HG03108 (cell line): ENCODE results near the gene MAST3.
"Not testable (repeated sequence)": the region's sequence is repeated elsewhere in the genome, so short reads cannot be mapped to it uniquely, and the experiment has no call there.

Experiments
- ATAC-seq: cut with Tn5 transposase; IDR thresholded peaks from one replicate; pipeline ENCODE4 v1.9.1; 2021; ENCODE audit warnings: moderate library complexity; ENCODE audit not compliant: unreplicated experiment

The MAST3 gene

DNA sequence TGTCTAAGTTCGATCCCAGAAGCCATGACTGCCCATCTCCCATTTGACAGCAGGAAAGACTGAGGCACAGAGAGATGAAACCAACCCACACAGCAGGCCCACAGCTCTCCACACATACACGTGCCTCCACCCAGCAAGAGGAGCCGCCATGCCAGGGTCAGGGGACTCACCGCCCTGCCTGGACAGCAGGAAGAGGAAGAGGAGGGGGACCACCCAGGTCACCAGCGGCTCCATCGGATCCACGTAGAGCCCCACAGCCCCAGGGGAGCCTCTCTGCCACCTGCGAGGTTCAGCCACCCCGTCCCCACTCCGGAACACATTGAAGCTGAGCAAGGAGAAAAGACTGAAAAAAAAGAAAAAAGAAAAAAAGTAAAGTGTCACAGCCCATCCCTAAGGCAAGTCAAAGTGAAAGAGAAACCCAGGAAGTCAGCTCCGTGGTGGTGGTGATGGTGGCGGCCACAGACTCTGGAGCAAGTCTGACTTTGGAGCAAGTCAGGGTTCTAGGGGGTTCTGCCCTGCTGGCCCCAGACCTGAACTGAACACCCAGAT, 10.9 kb upstream of the MAST3 start, which contains the start of gene IL12RB1:
Gene IL12RB1 (minus strand): TSS at position 345 of the 549 bp plus-strand sequence. CDS start 111 bp downstream, at position 234.
- no peak for ATAC-seq

DNA sequence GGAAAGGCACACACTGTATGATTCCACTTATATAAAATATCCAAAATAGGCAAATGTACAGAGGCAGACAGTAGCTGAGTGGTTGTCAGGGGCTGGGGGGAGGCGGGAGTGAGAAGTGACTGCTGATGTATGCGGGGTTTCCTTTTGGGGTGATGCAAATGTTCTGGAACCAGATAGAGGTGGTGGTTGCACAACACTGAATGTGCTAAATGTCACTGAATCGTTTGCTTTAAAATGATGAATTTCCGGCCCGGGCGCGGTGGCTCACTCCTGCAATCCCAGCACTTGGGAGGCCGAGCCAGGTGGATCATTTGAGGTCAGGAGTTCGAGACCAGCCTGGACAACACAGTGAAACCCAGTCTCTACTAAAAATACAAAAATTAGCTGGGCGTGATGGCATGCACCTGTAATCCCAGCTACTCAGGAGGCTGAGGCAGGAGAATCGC, 8.5 kb upstream of the MAST3 start:
- peak; percentile 33 for ATAC-seq

DNA sequence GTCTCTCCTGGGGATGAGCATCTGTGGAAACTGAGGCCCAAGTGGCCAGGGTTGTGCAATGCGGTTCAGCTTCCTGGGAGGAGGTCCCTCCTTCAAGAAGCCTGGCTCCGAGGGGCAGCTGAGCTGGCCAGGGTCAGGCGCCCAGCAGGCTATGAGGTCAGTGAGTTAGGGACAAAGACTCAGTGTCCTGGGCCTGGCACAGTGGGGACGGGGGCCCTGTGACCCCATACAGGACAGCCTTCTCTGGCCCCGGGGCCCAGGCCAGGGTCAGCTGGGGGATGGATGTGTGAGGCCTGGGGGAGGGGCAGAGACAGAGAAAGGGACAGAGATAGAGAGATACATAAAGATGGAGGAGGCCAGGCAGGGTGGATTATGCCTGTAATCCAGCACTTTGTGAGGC, 7.9 kb upstream of the MAST3 start:
- ATAC-seq: no peak

DNA sequence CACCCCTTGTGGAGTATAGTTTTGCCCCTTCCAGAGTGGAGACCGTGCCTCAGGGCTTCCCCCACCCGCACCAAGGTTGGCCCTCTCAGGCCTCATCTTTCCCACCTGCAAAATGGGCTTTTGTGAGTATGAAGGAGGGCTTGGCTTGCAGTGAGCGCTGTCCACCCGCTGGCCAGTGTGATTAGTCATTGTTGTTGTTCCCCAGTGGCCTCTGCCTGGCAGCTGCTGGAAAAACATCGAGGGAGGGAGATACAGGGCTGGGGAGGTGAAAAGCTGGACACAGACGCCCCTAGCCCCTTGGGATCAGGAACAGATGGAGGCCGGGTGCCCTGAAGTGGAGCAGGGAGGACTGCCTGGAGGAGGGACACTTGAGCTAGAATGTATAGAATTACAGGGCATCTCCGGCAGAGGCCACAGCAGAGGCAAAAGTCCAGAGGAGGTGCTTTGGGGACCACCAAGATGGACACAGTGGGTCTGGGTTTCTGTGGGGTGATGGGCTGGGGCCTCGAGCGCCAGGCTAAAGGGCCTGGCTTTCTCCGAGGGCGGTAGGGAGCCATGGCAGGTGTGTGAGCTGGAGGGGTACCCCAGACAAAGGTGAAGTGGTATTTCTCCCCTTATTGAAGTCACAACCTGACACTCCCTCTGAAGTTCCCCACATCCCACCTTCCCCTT, 6.9 kb upstream of the MAST3 start:
- no peak for ATAC-seq

DNA sequence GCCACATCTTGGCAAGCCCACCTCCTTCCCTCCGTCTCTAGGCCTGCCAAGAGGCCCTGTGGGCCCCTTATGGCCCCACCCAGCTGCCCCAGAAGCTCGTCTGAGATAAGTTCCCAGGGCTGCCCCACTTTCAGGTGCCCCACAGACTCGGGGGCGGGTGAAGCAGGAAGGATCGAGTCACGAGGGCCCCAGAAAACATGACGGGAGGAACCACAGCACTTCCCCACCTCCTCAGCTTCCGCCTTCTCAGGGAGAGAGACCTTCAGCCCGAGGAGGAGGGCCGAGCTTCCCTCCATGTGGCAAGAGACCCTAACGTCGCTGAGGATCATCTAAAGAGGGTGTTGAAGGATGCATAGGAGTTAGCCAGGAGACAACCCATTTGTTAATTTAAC, 6.4 kb upstream of the MAST3 start:
- ATAC-seq: peak; percentile 36

DNA sequence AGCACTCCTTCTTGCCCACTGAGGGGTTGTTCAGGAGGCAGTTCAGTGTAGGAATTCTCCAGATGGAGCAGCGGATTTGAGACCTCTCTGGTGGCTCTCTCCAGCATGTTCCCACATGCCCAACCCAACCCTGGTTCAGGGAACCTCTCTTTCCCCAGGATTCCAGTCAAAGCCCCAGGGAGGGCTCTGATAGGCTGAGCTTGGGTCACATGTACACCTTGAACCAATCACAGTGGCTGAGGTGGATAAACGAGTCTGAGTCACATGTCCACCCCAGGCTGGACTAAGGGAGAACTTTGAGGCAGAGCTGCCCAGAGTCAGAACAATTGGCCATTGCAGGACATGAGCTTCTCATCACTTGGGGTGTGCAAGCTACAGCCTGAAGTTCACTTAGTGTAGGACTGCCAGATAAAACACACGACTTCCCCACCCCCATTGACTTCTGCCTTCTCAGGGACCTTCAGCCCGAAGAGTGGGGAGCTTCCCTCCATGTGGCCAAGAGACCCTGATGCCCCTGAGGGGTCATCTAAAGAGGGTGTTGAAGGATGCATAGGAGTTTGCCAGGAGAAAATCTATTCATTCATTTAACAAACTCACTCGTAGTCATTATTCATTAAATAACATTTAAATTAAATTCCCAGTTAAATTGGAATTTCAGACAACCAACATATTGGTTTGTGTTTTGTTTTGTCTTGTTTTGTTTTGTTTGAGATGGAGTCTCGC, 4.0 kb upstream of the MAST3 start:
- ATAC-seq: no peak

DNA sequence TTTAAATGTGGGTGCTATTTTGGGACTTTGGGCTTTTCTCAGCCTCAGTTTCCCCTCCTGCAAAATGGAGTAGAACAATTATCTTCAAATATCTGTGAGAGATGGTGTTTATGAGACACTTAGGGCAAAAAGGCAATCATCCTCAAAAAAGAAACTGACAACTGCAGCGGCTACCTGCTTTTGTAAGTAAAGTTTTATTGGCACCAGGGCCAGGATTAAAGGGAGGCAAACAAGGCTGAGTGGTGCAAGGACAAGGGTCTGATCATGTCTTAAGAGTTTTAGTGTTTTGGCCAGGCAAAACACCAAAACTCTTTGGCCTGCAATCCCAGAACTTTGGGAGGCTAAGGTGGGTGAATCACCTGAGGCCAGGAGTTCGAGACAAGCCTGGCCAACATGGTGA, 1.3 kb upstream of the MAST3 start:
- no peak for ATAC-seq

DNA sequence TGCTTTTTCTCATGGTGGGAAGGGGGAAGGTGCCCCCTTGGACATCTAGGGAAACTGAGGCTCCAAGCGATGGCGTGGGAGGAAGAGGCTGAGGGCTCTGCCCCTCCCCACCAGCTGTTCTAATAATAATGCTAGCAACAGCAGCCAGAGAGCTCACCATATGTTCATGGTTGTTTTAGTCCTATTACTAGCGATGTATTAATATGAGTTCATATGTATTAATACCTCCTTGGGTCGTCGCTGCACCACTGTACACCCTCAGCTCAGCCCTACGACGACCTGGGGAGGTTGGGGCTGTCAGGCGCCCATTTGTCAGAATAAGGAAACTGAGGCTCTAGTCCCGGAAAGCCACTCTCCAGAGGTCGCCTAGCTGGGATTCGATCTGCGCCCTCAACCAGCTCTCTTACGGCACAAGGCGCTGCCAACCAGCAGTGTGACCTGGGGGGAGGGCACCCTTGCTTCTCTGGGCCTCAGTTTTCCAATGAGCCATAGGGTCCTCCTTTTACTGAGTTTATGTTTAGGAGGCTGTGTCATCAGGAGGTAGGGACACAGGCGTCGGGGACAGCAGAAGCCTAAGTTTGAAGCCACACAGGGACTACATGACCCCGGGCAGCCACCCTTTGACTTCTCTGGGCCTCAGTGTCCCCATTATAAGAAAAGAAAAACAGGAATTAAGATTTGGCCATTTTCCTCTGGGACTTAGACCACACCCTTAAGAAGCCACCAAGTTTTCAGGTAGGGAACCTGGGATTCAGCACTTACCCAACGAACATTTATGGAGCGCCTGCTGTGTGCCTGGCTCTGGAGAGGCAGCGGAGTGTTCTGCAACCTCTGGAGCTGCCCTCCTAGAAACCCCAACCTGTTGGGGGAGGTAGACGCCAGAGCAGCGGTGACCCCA, 664 bp downstream of the MAST3 start:
- ATAC-seq: no peak

DNA sequence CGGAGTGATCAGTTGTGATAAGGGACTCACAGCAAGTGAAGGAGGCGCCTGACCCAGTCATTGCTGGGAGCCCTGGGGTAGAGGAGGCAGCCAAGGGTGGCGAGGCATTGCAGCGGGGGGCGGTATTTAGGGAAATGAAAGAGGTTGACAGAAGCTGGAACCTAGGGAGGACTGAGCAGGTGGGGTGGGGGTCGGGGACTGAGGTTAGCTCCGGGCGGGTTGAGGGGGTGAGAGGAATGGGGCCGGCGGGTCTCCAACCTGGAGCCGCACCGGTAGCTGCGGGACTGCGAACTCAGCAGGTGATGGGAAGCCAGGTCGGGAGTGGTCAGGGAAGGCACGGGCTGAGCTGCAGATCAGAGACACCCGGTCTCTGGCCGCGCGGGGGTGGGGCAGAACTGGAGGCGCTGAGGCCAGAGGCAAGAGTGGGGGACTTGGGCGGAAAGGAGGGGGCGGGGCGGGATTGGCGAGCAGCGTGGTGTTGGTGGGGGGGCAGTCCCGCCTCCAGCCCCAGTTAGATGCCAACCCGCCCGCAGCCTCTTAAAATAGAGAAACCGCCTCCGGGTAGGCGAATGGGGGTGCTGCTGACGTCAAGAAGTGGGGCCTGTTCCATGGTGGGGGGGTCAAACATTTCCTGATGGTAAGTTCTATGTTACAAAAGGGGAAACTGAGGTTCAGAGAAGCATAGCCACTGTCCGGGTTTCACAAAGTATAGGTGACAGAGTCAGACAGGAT, 1.5 kb downstream of the MAST3 start:
- ATAC-seq: peak; percentile 52

DNA sequence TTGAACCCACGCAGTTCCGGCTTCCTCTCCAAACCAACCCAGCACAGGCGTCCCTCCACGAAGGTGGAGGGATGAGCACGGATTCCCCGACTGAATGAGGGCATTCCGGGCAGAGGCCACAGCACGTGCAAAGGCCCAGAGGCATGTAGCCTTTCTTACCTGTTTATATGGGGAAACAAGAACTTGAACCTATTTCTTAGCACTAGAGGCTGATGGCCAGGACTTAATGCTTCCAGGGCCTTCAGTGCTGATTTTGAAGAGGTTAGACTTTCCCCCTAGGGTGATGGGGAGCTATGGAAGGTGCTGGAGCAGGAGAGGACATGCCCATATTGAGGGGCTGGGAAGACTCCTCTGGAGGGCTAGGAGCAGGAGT, 2.0 kb downstream of the MAST3 start:
- no peak for ATAC-seq

DNA sequence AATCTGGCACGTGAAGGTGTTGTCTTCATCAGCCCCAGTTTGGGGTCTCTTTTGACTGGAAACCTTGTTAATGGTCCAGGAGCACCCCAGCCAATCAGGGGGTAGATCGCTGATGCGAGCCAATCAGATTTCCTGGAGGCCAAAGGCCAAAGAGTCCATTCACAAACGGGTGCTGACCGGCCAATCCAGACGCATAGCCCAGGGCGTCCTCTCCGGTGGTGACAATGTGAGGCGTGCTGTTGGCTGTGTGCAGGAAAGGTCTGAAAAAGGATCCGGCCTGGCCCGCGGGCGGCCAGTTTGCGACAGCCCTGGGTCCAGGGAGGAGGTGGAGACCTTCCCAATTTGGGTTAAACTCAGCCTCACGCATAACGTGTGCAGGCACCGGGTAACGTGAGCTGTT, 3.1 kb downstream of the MAST3 start:
- ATAC-seq: no peak

DNA sequence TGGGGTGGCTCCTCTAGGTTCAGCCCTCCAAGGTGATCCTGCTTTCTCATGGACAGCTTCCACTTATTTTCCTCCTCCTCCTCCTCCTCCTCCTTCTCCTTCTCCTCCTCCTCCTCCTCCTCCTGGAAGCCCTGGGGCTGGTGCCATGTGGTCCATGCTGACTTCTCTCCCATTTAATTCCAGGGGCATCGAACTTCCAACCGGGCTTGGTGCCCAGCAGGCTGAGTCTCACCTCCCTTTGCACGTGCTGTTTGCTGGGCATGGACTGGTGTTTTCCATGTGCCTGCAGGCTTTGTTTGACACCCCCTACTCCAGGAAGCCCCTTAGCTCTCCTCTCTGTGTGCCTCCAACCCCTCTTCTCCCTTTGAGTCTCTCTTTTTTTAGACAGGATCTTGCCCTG, 3.7 kb downstream of the MAST3 start:
- ATAC-seq: no peak

DNA sequence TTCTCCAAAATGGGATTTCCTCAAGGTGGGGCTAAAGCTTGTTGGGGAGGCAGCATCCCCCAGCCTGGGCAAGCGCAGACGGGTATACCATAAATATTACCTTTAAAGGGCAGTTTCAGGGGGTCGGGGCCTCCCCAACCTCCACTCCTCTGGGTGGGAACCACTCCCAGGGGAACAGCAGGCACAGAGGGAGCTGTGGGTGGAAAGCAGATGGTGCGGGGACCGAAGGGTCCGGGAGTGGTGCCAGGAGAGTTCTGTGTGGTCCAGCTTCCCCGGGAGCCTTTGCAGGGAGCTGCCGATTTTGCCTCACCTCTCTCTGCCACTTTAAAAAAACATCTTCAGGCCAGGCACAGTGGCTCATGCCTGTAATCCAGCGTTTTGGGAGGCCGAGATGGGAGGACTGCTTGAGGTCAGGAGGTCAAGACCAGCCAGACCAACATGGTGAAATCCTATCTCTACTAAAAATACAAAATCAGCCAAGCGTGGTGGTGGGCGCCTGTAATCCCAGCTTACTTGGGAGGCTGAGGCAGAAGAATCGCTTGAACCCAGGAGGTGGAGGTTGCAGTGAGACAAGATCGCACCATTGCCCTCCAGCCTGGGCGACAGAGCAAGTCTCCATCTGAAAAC, 5.5 kb downstream of the MAST3 start:
- ATAC-seq: no peak

DNA sequence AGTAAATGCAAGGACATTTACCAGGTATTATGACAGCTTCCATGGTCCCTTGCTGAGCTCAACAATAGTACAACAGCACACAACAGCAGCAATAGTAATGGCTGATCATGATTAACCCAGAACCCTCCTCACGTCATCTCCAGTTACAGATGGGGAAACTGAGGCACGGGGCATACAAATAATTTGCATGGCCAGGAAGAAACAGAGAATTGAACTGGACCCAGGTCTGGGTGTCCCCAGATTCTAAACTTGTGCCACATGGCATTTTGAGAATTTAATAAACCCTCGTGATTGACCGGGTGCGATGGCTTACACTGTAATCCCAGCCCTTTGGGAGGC, 7.2 kb downstream of the MAST3 start:
- ATAC-seq: no peak

DNA sequence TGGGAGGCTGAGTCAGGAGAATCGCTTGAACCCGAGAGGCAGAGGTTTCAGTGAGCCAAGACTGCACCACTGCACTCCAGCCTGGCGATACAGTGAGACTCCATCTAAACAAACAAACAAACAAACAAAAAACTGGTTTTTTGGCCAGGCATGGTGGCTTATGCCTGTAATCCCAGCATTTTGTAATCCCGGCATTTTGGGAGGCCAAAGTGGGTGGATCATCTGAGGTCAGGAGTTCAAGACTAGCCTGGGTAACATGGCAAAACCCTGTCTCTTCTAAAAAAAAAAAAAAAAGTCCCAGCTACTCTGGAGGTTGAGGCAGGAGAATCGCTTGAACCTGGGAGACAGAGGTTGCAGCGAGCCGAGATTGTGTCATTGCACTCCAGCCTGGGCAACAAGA, 7.7 kb downstream of the MAST3 start:
- not testable (repeated sequence) for ATAC-seq

DNA sequence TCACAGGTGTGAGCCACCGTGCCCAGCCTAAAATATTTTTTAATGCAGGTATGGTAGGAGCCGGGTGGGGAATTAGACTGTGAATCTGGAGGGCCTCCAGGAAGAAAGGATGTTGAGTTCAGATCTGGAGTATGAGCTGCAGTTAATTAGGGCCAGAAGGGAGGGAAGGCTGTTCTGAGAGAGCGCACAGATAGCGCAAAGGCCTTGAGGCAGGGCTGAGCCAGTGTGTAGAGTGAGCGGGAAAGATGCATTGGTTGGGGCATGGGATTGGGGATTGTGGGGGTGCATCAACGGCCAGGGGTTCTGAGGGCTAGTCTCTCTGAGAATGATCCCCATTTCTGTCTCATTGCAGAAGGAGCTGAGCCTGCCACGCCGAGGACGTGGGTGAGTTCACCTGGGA, 9.7 kb downstream of the MAST3 start:
- ATAC-seq: no peak

DNA sequence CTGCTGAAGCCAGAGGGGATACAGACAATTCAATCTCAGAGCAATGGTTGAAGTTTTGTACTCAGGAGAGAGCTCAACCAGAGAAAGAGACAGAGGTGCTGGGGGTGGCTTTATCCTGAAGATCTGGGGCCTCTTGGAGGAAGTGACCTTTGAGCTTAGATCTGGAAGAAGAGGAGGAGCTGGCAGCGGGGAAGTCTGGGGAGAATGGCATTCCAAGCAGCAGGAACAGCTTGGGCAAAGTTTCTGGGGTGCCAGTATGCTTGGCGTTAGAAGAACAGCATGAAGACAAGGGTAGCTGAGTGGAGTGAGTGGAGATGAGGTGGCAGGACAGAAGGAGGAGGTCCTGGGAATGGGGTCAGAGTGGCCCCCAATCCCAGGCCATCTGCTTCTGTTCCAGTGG, 11.3 kb downstream of the MAST3 start:
- no peak for ATAC-seq

DNA sequence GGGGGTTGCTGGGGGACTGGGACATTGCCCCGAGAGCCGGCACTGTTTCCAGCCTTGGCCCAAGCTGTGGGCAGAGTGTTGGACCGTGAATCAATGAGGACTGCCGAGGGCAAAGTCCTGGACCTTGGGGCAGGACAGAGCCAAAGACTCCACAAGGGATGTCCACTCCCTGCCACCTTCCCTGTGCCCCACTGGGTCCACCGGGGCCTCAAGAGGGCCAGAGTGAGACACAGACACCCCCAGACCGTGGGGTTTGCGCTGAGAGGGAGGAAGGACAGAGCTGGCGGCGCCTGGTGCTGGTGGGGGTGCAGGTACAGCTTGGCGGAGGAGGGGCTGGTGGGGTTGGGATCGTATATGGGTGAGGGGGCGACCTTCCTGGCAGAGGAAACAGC, 11.8 kb downstream of the MAST3 start:
- ATAC-seq: no peak

DNA sequence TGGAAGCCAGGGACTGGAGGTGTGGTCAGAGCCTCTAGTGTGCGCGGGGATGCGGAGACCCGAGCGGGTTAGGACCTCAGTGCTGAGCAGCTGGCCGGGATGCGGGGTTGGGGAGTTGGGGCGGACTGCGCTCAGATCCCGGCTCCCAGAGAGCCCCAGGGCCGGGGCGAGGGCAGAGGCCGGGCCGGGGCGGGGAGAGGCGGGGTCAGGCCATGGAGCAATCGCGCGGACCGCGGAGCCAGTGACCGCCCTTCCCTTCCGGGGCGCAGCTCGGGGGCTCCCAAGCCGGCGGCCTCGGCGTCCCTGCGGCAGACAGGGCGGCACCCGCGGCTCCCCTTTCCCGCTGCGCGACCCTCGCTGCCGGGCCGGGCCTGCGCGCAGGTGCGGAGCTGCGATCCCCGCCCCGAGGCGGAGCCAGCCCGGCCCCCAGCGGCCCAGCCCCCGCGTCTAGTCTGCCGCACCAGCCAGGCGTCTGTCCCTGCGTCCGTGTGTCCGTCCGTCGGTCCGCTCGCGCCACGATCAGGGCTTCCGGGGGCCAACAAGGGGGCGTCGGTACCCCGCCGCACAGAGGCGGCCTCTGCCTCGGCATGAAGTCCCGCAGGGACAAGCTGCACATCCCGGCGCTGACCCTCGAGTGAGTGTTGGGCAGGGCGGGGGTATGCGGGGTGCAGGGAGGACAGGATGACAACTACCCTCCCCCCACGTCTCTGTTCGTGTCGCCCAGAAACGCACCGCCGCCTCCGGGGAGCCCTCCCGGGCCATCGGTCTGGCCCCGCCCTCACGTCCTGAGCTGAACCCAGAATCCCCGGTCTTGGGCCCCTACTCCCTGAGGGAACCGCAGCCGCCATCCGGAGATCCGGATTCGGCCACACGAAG, 12.4 kb downstream of the MAST3 start:
- no peak for ATAC-seq
